HG03565 (cell line): ENCODE data around the gene FSTL5.

ENCODE experiments used
- ATAC-seq: cut with Tn5 transposase; IDR thresholded peaks from one replicate; pipeline ENCODE4 v1.9.1; 2021; ENCODE audit warnings: mild to moderate bottlenecking, moderate library complexity; ENCODE audit not compliant: unreplicated experiment

The FSTL5 gene

GRCh38 chr4:161717084-161717483 is 446.7 kb downstream of the FSTL5 start:
- ATAC-seq, result no peak

GRCh38 chr4:161714931-161715330 is 448.9 kb downstream of the FSTL5 start:
- no peak for ATAC-seq

GRCh38 chr4:161714022-161714751 is 449.6 kb downstream of the FSTL5 start:
- ATAC-seq, result no peak

- no peak for ATAC-seq
Observed at GRCh38 chr4:161704653-161705052, 459.1 kb downstream of the FSTL5 start.

GRCh38 chr4:161704040-161704439 is 459.8 kb downstream of the FSTL5 start:
- ATAC-seq, result no peak

- no peak for ATAC-seq
Observed at GRCh38 chr4:161702287-161702686, 461.5 kb downstream of the FSTL5 start.

- ATAC-seq, result no peak
Observed at GRCh38 chr4:161696944-161697343, 466.9 kb downstream of the FSTL5 start.

GRCh38 chr4:161680146-161680545 is 483.7 kb downstream of the FSTL5 start:
- no peak for ATAC-seq

- no peak for ATAC-seq
Observed at GRCh38 chr4:161664740-161665139, 499.1 kb downstream of the FSTL5 start.

- no peak for ATAC-seq
Observed at GRCh38 chr4:161663844-161664243, 500.0 kb downstream of the FSTL5 start.

GRCh38 chr4:161658676-161659075 is 505.1 kb downstream of the FSTL5 start:
- ATAC-seq, result no peak

GRCh38 chr4:161657616-161658015 is 506.2 kb downstream of the FSTL5 start:
- no peak for ATAC-seq

GRCh38 chr4:161656594-161656993 is 507.2 kb downstream of the FSTL5 start:
- ATAC-seq, result no peak

- no peak for ATAC-seq
Observed at GRCh38 chr4:161655148-161655547, 508.7 kb downstream of the FSTL5 start.

GRCh38 chr4:161653697-161654096 is 510.1 kb downstream of the FSTL5 start:
- ATAC-seq, result no peak

GRCh38 chr4:161651586-161651985 is 512.2 kb downstream of the FSTL5 start:
- ATAC-seq, result no peak

GRCh38 chr4:161650812-161651211 is 513.0 kb downstream of the FSTL5 start:
- ATAC-seq, result no peak

- ATAC-seq, result no peak
Observed at GRCh38 chr4:161647757-161648156, 516.0 kb downstream of the FSTL5 start.

GRCh38 chr4:161642708-161643107 is 521.1 kb downstream of the FSTL5 start:
- ATAC-seq, result no peak

GRCh38 chr4:161629694-161630441 is 533.9 kb downstream of the FSTL5 start:
- ATAC-seq, result no peak

GRCh38 chr4:161604516-161605300 is 559.1 kb downstream of the FSTL5 start:
- peak; percentile 64 for ATAC-seq

- no peak for ATAC-seq
Observed at GRCh38 chr4:161601011-161601410, 562.8 kb downstream of the FSTL5 start.
